Right ventricle myocardium inferior (tissue), 1 donor: Measurements from ENCODE around the gene AKAP13. TPM values are rescaled to one million over a fixed set of nuclear protein-coding genes. Genes with fewer than 3 reads are reported as not detected.

Experiments
- ATAC-seq: fragments of 200-7000 bp; cut with Tn5 transposase; one replicate; pipeline ENCODE4 v1.9.1; 2020; ENCODE audit warnings: mild to moderate bottlenecking, moderate library complexity
- DNase-seq: peaks from one replicate; pipeline ENCODE4 v3.0.0; 2021; ENCODE audit errors: missing footprints
- intact Hi-C: fragments of 100-400 bp; cut with DNase I; formaldehyde crosslinking; loops from one replicate; pipeline ENCODE4 v1.11.0; 2022
- total RNA-seq: library from RNA; stranded (reverse); fragmentation: NEBNext Ultra II Directional; extraction: Animal tissue kit (Norgen Biotek cat#: 25700); gene quantifications from one replicate; pipeline ENCODE4 v1.2.1, GENCODE V29; 2021
- donor health status: DM: no; HTN: yes; CAD: no; lungs with severe emphysema.

AKAP13 gene
- total RNA-seq, 1 donor from 2014 or later = 292 TPM

DNA sequence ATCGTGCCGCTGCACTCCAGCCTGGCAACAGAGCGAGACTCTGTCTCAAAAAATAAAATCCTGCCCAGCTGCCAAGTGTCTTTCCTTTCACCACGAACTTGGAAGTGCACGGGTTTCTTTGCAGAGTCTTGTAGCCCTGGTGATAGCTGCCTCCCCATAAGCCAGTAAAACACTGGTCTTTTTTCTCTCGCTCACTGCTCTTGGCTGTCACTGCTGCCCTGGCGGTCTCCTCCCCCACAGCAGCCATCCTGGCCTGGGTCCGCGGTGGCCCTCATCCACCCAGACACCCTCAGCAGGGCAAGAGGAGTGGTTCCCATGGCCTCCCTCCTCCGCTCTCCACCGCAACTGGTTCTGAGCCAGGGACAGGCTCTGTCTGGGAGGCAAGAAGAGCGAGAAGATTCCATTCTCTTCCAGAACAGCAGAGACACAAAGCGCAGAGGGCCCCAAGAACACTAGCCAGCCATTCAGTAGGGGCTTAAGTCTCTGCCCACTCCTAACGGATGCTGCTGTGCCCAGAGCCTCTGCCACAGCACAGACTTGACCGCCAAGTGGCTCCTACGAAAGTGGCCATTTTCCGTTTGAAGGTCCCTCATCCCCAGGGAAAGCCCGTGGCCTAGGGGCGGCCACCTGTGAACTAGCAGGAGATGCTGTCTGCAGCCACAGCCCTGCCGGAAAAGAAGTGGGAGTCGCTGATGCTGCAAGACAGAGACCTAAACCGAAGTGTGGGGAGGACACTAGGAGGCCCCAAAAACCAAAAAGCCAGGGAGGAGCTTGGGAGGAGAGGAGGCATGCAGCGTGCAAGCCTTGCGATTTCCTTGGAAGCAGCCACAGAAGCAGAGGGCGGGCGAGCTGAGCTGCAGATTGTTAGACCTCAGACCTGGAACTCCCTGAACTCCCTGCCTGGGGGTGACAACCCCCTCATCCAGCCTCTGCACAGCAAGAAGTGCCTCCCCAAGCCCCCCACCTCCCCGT lies 370.2 kb downstream of the AKAP13 start:
- intact Hi-C loops = loop anchor here (5.0 kb wide), 2 partner anchors 42 to 82 kb away; partner anchors contain the start of gene KLHL25

DNA sequence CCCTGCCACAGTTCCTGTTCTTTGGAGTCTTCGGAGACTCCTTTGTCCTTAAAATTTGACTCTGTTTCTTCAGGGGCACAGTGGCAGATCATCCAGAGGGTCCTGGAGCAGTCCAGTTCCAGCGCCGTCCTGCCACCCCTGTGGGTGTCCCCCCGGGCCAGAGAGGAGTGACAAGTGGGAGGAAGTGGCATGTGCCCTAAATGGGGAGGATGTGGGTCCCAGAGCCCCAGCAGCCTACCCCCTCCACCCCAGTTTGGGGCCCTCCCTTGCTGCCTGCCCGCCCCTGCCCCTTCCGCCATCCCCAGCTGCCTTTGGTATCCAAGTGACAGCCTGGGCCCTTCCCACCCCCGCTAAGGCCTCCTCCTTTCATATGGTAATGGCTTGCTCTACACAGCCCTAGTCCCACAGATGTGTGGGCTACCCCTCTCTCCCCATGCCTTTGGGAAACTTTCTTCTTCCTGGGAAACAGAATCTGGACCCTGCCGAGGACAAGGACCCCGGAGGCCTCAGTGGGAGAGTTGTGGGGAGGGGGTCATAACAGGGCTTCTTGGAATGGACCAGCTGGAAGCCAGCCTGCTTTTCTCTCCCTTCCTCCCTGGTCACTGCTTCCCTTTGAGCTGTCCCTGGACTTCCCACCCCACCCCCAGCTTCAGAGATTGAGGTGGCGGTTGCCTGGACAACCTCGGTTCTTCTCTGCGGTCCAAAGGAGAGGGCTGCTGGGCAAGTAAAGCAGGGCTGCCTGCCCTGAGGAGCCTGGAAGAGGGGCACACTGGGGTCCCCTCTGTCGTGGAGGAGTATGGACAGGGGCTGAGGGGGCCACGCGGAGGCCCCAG lies 371.1 kb downstream of the AKAP13 start:
- intact Hi-C loops = loop anchor here (5.0 kb wide), 2 partner anchors 41 to 81 kb away; partner anchors contain the start of gene KLHL25
- ATAC-seq = no peak
- peak; percentile 60 for DNase-seq

More for the DNA sequence above, 370.2 kb downstream of the AKAP13 start:
- ATAC-seq (peak; percentile 75), DNase-seq (peak; percentile 88)

DNA sequence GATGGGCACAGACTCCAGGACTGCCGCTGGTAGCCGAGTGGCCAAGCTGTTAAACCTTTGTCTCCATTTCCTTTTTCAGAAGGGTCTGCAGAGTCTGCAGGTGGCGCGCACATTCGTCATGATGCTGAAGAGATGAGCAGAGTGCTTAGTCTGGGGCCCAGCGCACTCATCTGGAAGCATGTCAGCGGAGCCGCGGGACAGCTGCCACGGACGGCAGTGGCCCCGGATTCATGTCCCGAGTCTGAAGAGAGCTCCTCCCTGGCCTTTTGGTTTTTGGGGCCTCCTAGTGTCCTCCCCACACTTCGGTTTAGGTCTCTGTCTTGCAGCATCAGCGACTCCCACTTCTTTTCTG lies 371.7 kb downstream of the AKAP13 start:
- no peak for ATAC-seq
- intact Hi-C loops = loop anchor here (5.0 kb wide), 2 partner anchors 40 to 80 kb away; partner anchors contain the start of gene KLHL25

DNA sequence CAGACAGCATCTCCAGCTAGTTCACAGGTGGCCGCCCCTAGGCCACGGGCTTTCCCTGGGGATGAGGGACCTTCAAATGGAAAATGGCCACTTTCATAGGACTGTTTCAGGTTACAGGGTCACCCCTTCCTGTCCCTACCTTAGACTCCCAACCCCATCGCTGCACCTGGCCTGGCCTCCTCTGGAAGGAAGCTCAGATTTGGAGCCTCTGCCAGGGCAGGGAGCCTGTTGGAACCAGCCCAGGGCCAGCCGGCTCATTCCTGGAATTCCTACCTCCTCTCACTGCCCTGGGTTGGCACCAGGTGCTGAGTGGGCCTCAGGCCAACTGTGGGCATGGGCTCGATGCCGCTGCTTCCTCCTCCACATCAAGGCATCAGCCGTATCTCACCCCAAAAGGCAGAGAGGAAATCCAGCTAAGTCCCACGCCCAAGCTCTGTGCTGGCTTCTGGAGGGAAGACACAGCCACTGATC lies 372.1 kb downstream of the AKAP13 start:
- DNase-seq = peak; percentile 56
- ATAC-seq = no peak
- intact Hi-C loops = loop anchor here (5.0 kb wide), 2 partner anchors 40 to 80 kb away; partner anchors contain the start of gene KLHL25

More for the DNA sequence above, 371.7 kb downstream of the AKAP13 start:
- DNase-seq = peak; percentile 57

DNA sequence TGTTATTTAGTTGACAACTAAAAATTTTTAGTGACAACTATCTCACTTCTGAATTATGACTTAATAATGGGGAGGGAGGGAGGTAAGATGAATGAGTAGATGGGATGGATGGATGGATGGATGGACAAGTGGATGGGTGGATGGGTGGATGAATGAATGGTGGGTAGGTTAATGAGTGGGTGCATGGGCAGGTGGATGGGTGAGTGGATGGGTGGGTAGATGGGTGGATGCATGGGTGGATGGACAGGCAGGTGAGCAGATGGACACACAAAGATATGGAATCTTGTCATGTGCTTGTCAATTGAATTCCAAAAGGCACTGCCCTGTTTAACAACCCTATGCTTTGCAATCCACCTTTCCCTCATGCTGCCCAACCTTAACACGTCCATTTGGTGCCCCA lies 372.9 kb downstream of the AKAP13 start:
- ATAC-seq (no peak), DNase-seq (no peak)
- intact Hi-C loops = loop anchor here (5.0 kb wide), 2 partner anchors 39 to 79 kb away; partner anchors contain the start of gene KLHL25

DNA sequence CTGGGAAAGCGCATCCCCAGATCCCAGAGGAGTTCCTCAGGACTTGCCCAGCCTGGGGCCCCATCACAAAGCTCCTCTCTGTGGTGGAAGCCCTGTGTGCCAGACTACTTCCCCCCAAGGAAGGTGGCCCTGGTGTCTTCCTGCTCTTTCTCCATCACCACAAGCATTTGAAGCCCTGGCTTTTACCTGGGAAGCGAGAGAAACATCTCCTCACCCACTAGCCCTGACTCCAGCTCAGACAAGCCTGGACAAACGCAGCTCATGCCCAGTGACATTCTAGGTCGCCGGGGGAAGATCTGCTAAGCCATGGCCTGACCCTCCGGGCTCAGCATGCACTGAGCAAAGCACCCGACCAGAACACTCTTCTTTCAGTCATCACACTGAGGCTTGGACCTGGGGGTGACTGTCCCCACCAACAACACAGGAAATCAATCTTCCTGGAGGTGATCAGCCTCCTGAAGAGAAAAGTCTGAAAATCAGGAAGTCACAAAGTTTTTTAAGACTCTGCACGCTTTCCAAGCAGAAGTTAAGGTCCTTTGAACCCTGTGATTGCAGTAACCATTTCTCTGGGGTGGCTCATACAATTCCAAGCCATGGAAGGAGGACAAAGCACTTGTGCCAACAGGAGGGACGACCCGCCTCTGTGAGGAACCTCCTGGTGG lies 373.5 kb downstream of the AKAP13 start:
- intact Hi-C loops = loop anchor here (5.0 kb wide), 2 partner anchors 38 to 78 kb away; partner anchors contain the start of gene KLHL25
- no peak for DNase-seq
- no peak for ATAC-seq

DNA sequence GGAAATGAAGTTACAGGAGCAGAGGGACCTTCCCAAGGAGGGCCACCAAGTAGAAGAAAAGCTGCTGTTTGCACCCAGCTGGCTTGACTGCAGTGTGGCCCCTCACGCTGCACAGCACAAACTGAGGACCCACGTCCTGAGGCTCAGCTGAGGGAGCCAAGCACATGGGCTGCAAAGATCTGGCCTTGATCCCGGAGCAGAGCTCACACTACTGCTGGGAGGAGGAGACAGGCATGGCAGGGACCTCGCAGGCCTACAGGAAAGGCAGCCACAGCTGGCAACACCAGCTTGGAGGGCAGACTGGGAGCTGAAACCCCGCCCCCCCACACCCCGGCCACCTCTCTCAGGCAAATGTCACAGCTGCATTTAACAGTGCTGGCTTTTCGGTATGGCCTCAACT lies 374.6 kb downstream of the AKAP13 start:
- DNase-seq (peak; percentile 83), ATAC-seq (peak; percentile 23)
- intact Hi-C loops = loop anchor here (5.0 kb wide), 2 partner anchors 37 to 77 kb away; partner anchors contain the start of gene KLHL25

DNA sequence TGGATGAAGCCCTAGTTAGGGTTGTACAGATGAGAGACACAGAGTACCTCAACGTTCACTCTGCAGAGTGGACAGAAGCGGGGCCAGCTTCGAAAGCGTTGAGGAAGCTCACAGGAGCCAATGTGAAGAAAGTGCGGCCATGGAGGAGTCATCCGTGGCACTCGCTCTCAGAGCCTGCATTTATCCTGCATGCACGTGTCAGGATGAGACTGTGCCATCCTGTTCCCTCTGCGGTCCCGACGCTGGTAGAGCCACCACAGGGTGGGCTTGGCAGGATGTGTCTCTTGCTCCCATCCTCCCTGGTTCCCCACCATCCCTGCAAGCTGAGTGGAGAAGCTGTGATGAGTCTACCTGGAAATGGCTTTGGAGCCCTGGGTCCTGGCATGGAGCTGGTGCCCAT lies 375.1 kb downstream of the AKAP13 start:
- DNase-seq = no peak
- ATAC-seq = no peak
- intact Hi-C loops = no loop called here

DNA sequence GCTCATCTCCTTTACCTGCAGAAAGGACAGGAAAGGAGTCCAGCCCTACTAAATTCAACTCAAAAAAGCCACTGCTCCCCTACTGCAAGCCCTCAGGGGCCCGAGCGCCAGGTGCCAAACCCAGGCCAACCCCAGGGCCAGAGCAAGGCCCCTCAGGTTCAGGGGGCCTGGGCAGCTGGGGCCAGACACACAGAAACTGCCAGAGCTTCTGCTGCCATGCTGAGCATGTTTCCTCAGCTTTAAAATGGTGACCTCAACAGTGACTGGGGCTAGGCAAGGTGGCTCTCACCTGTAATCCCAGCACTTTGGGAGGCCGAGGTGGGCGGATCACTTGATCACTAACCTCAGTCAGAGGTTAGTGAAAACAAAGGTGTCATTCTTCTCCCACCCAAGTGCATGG lies 375.5 kb downstream of the AKAP13 start:
- intact Hi-C loops = no loop called here
- DNase-seq (peak; percentile 14), ATAC-seq (no peak)

DNA sequence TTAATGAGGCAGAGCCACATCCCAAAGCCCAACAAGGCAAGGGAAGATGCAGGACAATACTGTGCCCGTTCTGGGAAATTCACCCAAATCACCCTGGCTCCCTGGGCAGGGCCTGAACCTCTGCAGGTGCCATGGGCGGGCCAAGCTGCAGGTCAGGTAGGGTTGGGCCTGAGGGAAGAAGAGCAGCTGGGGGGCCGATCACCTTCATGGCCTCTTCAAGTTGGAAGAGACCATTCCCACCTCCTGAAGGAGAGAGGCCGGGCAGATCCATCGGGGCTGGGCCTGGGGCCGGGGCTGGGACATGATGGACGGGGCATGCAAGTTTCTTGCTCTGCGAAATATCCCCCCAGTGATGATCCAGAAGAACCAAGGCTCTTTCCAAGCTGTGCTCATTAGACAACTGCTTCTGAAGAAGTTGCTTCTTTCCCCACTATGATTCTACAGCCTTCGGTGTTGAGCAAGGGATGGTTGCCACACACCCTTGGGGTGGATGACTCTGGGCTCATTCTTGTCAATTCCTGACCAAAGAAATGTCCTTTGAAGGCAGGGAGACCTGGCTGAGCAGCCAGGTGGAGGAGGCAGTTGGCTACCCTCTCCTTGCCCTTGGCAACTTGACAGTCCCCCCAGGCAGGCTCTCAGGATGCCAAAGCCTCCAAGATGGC lies 376.1 kb downstream of the AKAP13 start:
- intact Hi-C loops = no loop called here
- DNase-seq = peak; percentile 50
- no peak for ATAC-seq

DNA sequence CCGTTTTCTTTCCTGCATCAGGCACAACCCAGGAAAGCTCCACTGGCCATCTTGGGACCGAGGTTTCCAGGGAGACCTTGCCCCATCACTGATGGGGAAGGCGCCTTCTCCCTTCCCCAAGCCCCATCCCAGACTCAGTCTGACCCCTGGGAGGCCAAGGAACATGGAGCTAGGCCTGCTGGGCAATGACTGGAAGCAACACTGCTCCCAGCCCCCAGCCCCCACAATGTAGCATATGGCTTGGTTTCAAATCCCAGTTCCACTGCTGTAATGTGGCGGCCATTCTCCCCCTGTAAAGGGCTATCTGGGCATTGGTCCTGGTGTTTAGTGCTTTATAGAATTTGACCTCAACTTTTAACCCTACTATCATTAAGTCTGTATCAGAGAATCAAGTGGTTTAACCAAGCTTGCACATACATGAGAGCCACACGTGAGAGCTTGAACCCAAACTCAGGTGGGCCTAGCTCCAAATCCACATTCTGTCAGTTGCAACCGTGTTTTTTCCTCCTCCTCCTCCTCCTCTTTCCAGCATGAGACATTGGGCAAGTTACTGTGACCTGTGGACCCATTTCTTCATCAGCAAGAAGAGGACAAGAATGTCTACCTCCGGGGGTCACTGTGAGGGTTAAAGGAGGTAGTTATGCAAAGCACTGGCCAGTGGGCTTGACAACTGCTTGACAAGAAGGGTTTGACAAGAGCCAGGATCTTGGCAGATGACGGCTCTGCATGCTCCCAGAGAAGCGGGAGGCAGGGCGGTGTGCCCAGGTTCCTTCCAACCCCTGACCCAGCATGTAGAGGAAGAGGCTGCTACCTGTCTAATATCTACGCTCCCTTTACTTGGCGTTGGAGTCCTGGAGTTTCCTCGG lies 376.9 kb downstream of the AKAP13 start:
- ATAC-seq (peak; percentile 45), DNase-seq (peak; percentile 23)
- intact Hi-C loops = no loop called here

DNA sequence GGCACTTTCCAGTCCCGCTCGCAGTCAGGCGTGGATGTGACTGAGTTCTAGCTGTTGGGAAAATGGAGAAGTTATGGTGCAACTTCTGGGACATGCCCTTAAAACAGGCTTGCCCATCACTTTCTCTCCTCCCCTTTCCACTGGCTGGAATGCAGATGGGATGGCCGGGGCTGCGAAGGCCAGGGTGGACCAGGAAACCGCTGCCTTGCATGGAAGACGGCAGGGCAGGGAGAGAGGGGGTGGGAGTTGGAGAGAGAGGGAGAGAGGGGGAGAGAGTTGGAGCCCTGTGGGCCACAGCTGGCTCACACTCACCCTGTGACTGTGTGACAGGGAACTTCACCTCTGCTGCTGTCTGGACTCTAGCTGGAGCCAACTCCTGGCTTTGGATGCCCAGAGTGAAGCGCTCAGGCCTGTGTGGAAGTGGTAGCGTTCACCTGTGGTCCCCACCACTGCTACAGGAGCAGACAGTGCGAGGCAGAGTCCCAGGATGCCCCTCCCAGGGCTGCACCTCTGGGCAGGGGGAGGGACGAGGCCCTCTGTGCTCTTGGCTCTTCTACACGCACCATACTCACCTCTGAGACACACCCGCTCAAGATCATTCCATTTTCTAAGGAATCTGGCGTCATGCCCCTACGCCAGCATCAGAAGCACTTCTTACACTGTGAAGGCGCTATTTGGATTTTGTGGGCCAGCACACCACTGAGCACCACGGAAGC lies 377.7 kb downstream of the AKAP13 start:
- ATAC-seq = no peak
- DNase-seq = no peak
- intact Hi-C loops = no loop called here

DNA sequence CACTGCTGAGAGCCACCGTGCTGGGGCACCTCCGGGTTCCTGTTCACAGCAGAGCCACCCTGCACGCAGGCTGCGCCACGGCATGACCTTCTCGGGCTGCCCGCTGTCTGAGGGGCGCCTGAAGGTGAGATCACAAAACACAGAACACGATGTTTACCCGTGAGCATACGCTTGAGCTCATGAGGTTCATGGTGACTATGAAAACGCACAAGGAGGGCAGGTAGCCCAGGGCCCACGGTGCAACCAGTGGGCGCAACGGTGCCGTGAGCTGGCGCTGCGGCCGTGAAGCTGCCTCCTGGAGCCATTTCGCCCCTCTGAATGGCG lies 378.2 kb downstream of the AKAP13 start:
- DNase-seq = no peak
- intact Hi-C loops = no loop called here
- ATAC-seq = no peak

DNA sequence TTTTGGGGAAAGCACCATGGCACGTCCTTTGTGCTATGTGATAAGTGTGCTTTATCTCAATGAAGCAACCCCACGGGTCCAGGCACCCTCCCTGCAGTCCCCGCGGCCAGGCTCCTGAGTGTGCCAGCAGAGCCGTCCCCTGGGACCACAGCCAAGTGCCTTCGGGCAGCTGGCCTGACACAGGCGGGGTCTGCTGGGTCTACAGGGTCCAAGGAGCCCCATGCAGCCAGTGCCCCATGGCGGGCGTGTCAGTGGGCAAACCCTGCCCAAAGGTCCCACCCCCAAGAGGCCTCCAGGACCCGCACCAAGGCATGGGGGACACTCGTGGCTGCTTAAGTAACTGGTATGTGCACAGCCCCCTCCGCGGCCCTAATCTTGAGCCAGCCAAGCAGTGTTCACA lies 379.0 kb downstream of the AKAP13 start:
- ATAC-seq = no peak
- intact Hi-C loops = no loop called here

DNA sequence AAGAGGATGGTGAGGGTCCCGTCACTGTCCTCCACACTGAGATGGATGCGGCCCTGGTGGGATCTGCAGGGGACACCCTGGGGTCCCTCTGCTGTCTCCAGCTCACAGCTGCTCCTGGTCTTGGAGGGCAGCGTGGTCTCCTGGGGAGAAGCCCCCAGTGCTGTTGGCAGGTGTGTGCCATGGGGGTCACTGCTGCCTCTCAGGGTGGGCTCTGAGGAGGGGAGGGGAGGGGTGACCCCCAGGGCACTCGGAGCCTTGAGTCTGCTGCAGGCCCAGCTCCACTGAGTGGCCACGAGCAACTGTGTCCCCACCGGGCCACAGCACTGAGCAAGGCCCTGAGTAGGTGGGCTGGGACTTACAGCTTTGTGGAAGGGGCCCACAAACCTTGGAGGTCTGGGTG lies 379.6 kb downstream of the AKAP13 start:
- intact Hi-C loops = no loop called here
- DNase-seq (no peak), ATAC-seq (no peak)

More for the DNA sequence above, 379.0 kb downstream of the AKAP13 start:
- no peak for DNase-seq

DNA sequence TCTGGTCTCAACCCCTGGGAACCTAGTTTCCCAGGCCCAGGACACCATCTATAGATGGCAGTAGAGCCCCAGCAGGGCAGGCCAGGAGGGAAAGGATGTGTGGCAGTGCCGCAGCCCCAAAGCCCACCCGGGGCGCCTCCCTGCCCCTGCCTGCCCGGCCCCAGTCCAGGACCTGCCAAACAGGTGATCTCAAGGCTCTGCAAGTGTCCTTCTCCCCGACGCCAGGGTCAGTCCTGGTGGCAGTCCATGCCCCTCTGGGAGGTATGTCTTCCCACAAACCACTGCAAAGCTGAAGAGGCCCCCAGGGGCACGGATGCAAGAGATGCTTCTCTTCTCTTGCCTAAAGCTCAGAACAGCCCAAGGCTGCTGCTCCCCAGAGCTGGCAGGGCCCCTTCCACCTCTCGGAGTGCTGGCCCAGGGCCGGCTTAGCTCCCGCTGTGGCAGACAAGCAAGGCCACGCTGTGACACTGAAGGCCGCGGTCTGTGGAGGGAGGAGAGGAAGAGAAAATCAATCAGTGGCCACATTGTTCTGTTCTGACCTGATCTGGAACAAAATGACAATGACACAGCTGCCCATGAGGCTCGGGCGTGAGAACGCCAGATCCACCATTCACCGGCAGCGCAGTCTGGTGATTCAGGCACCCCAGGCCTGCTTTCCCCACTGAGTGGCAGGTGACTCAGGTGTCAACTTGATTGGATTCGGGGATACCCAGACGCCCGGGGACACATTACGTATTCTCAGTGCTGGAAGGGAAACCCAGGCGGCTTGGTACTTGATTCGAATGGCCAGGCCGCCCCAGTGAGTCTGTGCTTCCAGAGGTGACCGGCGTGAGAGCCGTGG lies 380.3 kb downstream of the AKAP13 start:
- ATAC-seq (no peak), DNase-seq (no peak)
- intact Hi-C loops = no loop called here
